ENCODE data around the gene CTBP1. TPM values are rescaled to one million over a fixed set of nuclear protein-coding genes. Genes with fewer than 3 reads are reported as not detected.

CTBP1 gene
- total RNA-seq, 1 donor from 2014 or later, result 169 TPM

DNA sequence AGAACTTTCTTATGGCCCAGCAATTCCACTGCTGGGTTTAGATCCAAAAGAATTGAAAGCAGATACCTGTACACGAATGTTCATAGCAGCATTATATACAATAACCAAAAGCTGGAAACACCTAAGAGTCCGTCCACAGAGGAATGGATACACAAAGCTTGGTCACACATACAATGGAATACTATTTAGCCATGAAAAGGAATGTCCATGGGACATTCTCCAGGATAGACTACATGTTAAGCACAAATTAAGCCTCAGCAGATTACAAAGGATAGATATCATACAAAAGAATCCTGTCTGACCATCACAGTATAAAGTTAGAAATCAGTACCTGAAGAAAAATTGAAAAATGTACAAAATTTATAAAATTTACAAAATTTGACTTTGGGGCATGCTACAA is 28.1 kb upstream of the CTBP1 start:
- TF ChIP-seq, protein P1, sequence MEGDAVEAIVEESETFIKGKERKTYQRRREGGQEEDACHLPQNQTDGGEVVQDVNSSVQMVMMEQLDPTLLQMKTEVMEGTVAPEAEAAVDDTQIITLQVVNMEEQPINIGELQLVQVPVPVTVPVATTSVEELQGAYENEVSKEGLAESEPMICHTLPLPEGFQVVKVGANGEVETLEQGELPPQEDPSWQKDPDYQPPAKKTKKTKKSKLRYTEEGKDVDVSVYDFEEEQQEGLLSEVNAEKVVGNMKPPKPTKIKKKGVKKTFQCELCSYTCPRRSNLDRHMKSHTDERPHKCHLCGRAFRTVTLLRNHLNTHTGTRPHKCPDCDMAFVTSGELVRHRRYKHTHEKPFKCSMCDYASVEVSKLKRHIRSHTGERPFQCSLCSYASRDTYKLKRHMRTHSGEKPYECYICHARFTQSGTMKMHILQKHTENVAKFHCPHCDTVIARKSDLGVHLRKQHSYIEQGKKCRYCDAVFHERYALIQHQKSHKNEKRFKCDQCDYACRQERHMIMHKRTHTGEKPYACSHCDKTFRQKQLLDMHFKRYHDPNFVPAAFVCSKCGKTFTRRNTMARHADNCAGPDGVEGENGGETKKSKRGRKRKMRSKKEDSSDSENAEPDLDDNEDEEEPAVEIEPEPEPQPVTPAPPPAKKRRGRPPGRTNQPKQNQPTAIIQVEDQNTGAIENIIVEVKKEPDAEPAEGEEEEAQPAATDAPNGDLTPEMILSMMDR (IDR thresholded peaks at IDR 0.05), result no peak
- no peak for DNase-seq
- intact Hi-C loops (cut with DNase I), result no loop called here
- Histone ChIP-seq H3K9me3 (no peaks in the 10 kb centered on the region), H3K27ac (no peak overlapping the region), H3K4me3 (no peak overlapping the region), H3K4me1 (no peaks in the 10 kb centered on the region), H3K27me3 (no peaks in the 10 kb centered on the region), H3K36me3 (no peaks in the 10 kb centered on the region)
- ATAC-seq, result no peak

DNA sequence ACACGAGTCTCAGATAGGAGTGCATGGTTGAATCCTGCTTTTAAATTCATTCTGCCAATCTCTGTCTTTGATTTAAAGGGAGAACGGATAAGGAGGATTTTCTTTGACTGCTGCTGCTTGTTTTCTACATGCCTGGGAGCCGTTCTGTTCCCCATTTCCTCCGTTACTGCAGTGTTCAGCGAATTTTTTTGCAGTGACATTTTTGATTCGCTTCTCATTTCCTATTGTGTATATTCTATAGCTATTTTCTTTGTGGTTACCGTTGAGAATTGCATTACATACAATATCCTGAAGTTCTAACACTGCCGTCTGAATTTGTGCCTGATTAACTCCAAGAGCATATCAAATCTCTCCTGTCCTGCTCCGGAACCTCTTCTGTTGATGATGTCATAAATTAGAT is 25.9 kb upstream of the CTBP1 start:
- Histone ChIP-seq H3K27me3 (no peaks in the 10 kb centered on the region), H3K27ac (no peak overlapping the region), H3K4me3 (no peak overlapping the region), H3K9me3 (no peaks in the 10 kb centered on the region), H3K36me3 (no peaks in the 10 kb centered on the region), H3K4me1 (no peaks in the 10 kb centered on the region)
- ATAC-seq, result no peak
- DNase-seq, result no peak
- intact Hi-C loops (cut with DNase I), result no loop called here
- TF ChIP-seq, protein P1 (IDR thresholded peaks at IDR 0.05), result no peak

DNA sequence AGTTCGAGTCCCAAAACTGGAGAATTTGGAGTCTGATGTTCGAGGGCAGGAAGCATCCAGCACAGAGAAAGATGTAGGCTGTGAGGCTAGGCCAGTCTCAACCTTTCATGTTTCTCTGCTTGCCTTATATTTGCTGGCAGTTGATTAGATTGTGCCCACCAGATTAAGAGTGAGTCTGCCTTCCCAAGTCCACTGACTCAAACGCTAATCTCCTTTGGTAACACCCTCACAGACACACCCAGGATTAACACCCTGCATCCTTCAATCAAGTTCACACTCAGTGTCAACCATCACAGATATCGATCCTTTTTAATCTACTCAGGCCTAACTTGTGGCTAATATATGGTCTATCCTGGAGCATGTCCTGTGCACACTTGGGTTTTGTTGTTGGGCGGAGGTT is 22.8 kb upstream of the CTBP1 start:
- intact Hi-C loops (cut with DNase I), result no loop called here
- Histone ChIP-seq H3K4me1 (no peaks in the 10 kb centered on the region), H3K27me3 (no peaks in the 10 kb centered on the region), H3K4me3 (no peak overlapping the region), H3K36me3 (no peaks in the 10 kb centered on the region), H3K27ac (no peak overlapping the region), H3K9me3 (peaks cover 6% of the 10 kb centered on the region)
- DNase-seq, result no peak
- TF ChIP-seq, protein P1 (IDR thresholded peaks at IDR 0.05), result no peak
- no peak for ATAC-seq

DNA sequence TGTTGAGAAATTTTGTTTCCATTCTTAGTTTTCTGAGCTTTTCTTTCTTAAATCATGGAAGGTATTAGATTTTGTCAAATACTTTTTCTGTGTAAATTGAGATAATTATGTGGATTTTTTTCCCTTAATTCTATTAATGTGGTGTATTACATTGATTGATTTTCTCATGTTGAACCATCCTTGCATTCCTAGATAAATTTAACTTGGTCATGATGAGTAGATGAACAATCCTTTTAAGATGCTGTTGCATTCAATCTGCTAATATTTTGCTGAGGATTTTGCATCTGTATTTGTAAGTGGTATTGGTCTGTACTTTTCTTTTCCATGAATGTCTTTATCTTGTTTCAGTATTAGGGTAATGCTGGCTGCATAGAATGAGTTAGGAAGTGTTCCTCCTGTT is 20.3 kb upstream of the CTBP1 start:
- Histone ChIP-seq H3K27ac (no peak overlapping the region), H3K36me3 (no peaks in the 10 kb centered on the region), H3K4me3 (no peak overlapping the region), H3K9me3 (peaks cover 6% of the 10 kb centered on the region), H3K27me3 (no peaks in the 10 kb centered on the region), H3K4me1 (no peaks in the 10 kb centered on the region)
- TF ChIP-seq, protein P1 (IDR thresholded peaks at IDR 0.05), result no peak
- DNase-seq (no peak), ATAC-seq (no peak)
- intact Hi-C loops (cut with DNase I), result no loop called here

- TF ChIP-seq, protein P1 (IDR thresholded peaks at IDR 0.05), result no peak
Measured at GRCh38 chr4:1266881-1267763, 18.2 kb upstream of the CTBP1 start.

More at GRCh38 chr4:1266881-1267763, 18.2 kb upstream of the CTBP1 start:
- H3K9me3 ChIP-seq, result peaks cover 6% of the 10 kb centered on the region
- no peak for DNase-seq
- H3K4me3 ChIP-seq, result peak overlapping the region; percentile 4
- intact Hi-C loops (cut with DNase I), result no loop called here
- H3K27me3 ChIP-seq, result no peaks in the 10 kb centered on the region
- ATAC-seq, result no peak
- no peaks in the 10 kb centered on the region for H3K36me3 ChIP-seq
- no peaks in the 10 kb centered on the region for H3K4me1 ChIP-seq
- no peak overlapping the region for H3K27ac ChIP-seq

Measured in upper lobe of right lung (tissue), 1 donor.